Skin epidermis (tissue), 12 donors: ENCODE measurements around the gene GMPS.

Experiments
- H3K27ac ChIP-seq, 21 experiments: fragments of 200-600 bp; sonication (generic) in 11 of 21; one replicate each; pipeline ENCODE4 v1.5.0; 2020; ENCODE audit warnings: mild to moderate bottlenecking in 3 of 21, inconsistent platforms in 2 of 21, moderate library complexity in 2 of 21
- H3K4me3 ChIP-seq, 7 experiments: fragments of 200-600 bp; sonication (generic) in 2 of 7; one replicate each; pipeline ENCODE4 v1.5.0; 2020; ENCODE audit warnings: inconsistent platforms in 2 of 7, mild to moderate bottlenecking in 2 of 7, moderate library complexity in 1 of 7

GMPS gene

DNA sequence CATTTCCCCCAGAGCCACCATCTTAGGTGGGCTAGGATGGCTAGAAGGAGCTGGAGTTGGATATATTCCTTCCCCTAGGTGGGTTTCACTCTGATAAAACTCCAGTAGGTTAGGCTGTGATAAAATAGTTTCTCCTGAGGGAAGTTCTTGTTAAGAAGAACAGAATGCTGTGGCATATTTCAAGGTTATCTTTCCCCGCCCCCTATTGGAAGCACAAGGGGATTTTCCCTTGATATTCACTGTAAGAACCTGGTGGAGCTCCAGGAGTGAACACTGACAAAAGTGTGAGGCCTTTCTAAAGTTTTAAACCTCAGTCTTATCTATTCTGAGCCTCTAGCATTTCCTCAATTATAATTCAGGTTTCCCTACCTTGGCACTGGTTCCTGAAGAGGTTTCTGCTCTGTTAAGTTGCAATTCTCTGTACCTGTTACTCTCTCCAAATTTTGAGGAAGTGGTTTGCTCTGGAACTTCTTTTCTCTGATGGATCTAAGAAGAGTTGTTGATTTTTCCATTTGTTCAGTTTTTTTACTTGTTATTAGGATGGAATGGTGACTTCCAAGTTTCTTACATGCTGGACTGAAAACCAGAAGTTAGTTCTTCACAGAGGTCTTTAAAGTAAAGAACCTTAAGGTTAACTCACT is 113.5 kb downstream of the GMPS start:
- Histone ChIP-seq H3K27ac (no peak overlapping the region), H3K4me3 (no peak overlapping the region)

DNA sequence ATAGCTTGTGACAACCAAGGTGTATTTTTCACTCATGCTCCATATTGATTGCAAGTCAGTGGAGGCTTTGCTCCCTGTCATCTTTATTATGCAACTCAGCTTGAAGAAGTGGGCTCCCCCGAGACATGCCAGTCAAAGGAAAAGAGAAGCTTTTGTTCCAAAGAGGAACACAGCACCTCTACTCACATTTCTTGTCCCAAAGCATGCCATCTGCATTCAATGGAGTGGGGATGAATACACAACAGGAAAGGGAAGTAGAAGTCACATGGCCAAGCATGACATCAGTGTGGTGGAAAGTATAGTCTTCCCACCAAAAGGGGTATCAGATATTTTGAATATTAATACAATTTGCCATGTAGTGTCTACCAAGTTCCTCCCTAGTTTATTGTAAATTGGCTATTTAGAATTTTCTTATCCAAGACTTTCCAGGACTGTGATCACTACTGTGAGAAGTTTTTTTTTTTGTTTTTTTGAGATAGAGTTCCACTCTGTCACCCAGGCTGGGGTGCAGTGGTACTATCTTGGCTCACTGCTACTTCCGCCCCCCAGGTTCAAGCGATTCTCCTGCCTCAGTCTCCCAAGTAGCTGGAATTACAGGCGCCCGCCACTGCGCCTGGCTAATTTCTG is 114.5 kb downstream of the GMPS start:
- no peak overlapping the region for H3K27ac ChIP-seq

DNA sequence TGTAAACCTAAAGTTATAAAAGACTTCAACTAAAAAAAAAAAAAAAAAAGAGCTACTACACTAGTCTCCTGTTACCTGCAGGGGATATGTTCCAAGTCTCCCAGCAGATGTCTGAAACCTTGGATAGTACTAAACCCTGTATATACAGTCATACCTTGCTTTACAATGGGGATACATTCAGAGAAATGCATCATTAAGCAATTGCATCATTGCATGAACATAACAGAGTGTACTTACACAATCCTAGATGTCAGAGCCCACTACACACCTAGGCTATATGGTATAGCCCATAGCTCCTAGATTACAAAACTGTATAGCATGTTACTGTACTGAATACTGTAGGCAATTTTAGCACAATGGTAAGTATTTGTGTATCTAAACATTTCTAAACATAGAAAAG is 119.1 kb downstream of the GMPS start:
- Histone ChIP-seq H3K27ac (no peak overlapping the region), H3K4me3 (no peak overlapping the region)

More for the DNA sequence above, 114.5 kb downstream of the GMPS start:
- H3K4me3 ChIP-seq, result no peak overlapping the region

DNA sequence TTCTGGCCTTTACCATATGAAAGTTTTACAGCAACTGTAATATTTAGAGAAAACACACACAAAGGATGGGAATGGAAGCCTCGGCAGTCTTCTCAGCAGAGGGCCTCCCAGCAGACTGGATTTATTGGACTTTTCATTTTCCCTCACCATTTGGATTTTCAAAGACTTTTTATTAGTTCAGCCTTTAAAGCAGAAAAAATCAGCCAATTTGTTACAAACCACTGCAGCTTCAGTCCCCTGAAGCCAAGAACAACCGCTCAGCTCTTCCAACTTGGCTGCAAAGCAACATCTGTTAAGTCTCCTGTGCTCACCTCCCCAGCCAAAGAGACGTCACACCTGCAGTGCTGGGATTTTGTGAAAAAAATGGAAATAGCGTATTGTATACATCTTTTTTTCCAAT is 120.8 kb downstream of the GMPS start:
- Histone ChIP-seq H3K27ac (no peak overlapping the region), H3K4me3 (no peak overlapping the region)

DNA sequence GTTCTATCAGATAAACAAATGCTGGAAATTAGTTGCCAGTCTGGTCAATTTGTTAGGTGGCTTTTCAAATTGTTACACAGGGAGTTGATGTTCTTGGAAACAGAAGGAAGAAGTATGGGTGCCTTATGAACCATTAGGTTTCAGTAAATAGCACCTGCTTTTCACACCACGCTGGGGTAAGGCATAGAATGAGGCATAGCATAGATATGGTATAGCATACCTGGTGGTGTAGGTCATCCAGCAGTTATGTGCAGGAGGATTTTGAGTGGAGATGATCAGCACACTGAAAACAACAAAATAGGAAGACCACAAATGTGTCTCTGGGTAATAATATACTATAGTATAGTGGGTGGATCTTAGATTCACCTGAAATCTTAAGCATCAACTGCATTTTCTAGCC is 121.4 kb downstream of the GMPS start:
- Histone ChIP-seq H3K27ac (no peak overlapping the region), H3K4me3 (no peak overlapping the region)
